AG08395 (cell line): ENCODE results near the gene NANS.
A peak's percentile ranks its signal among the peaks of the same experiment; 100 is the strongest.
"Not testable (repeated sequence)": the region's sequence is repeated elsewhere in the genome, so short reads cannot be mapped to it uniquely, and the experiment has no call there.

Source experiments
- DNase-seq: peaks from one replicate; pipeline ENCODE4 v3.0.0; 2012; ENCODE audit warnings: mixed read lengths, low spot score

NANS gene

GRCh38 chr9:98056269-98057137 is at the start of gene NANS:
NANS (plus strand) TSS chr9:98056732; CDS start chr9:98056809, 77 bp downstream.
- DNase-seq = peak; percentile 97

- no peak for DNase-seq
Observed at GRCh38 chr9:98007251-98007928, 49.1 kb upstream of the NANS start.

- DNase-seq = no peak
Observed at GRCh38 chr9:98008764-98009163, 47.8 kb upstream of the NANS start.

- no peak for DNase-seq
Observed at GRCh38 chr9:98009437-98009836, 47.1 kb upstream of the NANS start.

- no peak for DNase-seq
Observed at GRCh38 chr9:98009936-98010335, 46.6 kb upstream of the NANS start.

- no peak for DNase-seq
Observed at GRCh38 chr9:98010445-98010844, 46.1 kb upstream of the NANS start.

- no peak for DNase-seq
Observed at GRCh38 chr9:98011122-98011521, 45.4 kb upstream of the NANS start.

- DNase-seq = no peak
Observed at GRCh38 chr9:98016137-98016680, 40.3 kb upstream of the NANS start.

GRCh38 chr9:98017306-98017705 is 39.2 kb upstream of the NANS start:
- no peak for DNase-seq

- DNase-seq = no peak
Observed at GRCh38 chr9:98018347-98018746, 38.2 kb upstream of the NANS start.

- no peak for DNase-seq
Observed at GRCh38 chr9:98019098-98019497, 37.4 kb upstream of the NANS start.

- not testable (repeated sequence) for DNase-seq
Observed at GRCh38 chr9:98019869-98020268, 36.7 kb upstream of the NANS start.

GRCh38 chr9:98020476-98021145 is 35.9 kb upstream of the NANS start:
- DNase-seq = no peak

GRCh38 chr9:98021306-98022040 is 35.1 kb upstream of the NANS start:
- DNase-seq = no peak

- DNase-seq = peak; percentile 30
Observed at GRCh38 chr9:98022447-98022846, 34.1 kb upstream of the NANS start.

- DNase-seq = no peak
Observed at GRCh38 chr9:98024702-98025101, 31.8 kb upstream of the NANS start.

GRCh38 chr9:98031169-98031568 is 25.4 kb upstream of the NANS start:
- DNase-seq = no peak

- peak; percentile 35 for DNase-seq
Observed at GRCh38 chr9:98031935-98032334, 24.6 kb upstream of the NANS start.

GRCh38 chr9:98034593-98035546 is 21.7 kb upstream of the NANS start:
- peak; percentile 65 for DNase-seq

- DNase-seq = peak; percentile 28
Observed at GRCh38 chr9:98037357-98037756, 19.2 kb upstream of the NANS start.

GRCh38 chr9:98038958-98039357 is 17.6 kb upstream of the NANS start:
- DNase-seq = no peak
